Common myeloid progenitor, CD34-positive (primary cell): ENCODE data around the gene ISCU.

ENCODE experiments used
- CTCF ChIA-PET: fragments of 350-600 bp; sonication (Branson Sonifier 250); formaldehyde crosslinking; loops from one replicate; lab custom pipeline; 2021; ENCODE audit warnings: antibody characterized with exemption; lab: Charles Lee
- POLR2A ChIA-PET: fragments of 350-600 bp; sonication (Branson Sonifier 250); formaldehyde crosslinking; loops from one replicate; lab custom pipeline; 2021; ENCODE audit warnings: antibody characterized with exemption; lab: Charles Lee
- DNase-seq, 3 donors: peaks; one replicate each; pipeline versions ENCODE4 v3.0.0 to v3.0.0-alpha.2; 2013
- H3K27ac ChIP-seq, 2 experiments: 1 replicate in 1 of 2; 2 replicates in 1 of 2; pipeline ENCODE4 v1.7.0; 2013; ENCODE audit warnings: inconsistent platforms in 2 of 2, low read length in 2 of 2, mild to moderate bottlenecking in 2 of 2, low read depth in 1 of 2, moderate library complexity in 1 of 2; ENCODE audit not compliant: severe bottlenecking in 2 of 2, insufficient read depth in 1 of 2, poor library complexity in 1 of 2
- H3K27me3 ChIP-seq, 5 experiments: replicated peaks in 2 of 5; 1 replicate in 3 of 5; 2 replicates in 2 of 5; pipeline versions ENCODE4 v1.6.1 to v1.7.0; 2013; ENCODE audit warnings: low read length in 4 of 5, mild to moderate bottlenecking in 2 of 5, moderate library complexity in 2 of 5, inconsistent platforms in 1 of 5; ENCODE audit not compliant: insufficient read depth in 5 of 5, control insufficient read depth in 4 of 5
- H3K36me3 ChIP-seq, 4 experiments: 1 replicate in 2 of 4; 2 replicates in 2 of 4; pipeline versions ENCODE4 v1.6.1 to v1.7.0; 2013; ENCODE audit warnings: low read length in 3 of 4, control low read depth in 1 of 4, mild to moderate bottlenecking in 1 of 4; ENCODE audit not compliant: control insufficient read depth in 4 of 4, insufficient read depth in 4 of 4
- H3K4me1 ChIP-seq, 4 experiments: 1 replicate in 3 of 4; 2 replicates in 1 of 4; pipeline versions ENCODE4 v1.6.1 to v1.7.1; 2013; ENCODE audit warnings: low read length in 3 of 4, mild to moderate bottlenecking in 3 of 4, control low read depth in 1 of 4, inconsistent platforms in 1 of 4, moderate library complexity in 1 of 4; ENCODE audit not compliant: control insufficient read depth in 4 of 4, insufficient read depth in 4 of 4; ENCODE audit errors: control extremely low read depth in 1 of 4
- H3K4me3 ChIP-seq, 7 experiments: 1 replicate in 4 of 7; 2 replicates in 3 of 7; pipeline versions ENCODE4 v1.5.1 to v1.7.0; 2013; ENCODE audit warnings: mild to moderate bottlenecking in 7 of 7, low read length in 6 of 7, moderate library complexity in 6 of 7, inconsistent platforms in 2 of 7, low read depth in 2 of 7, control low read depth in 1 of 7; ENCODE audit not compliant: insufficient read depth in 4 of 7, control insufficient read depth in 1 of 7; ENCODE audit errors: extremely low read depth in 1 of 7
- H3K9me3 ChIP-seq, 5 experiments: 1 replicate in 4 of 5; 2 replicates in 1 of 5; pipeline versions ENCODE4 v1.6.1 to v1.7.1; 2013; ENCODE audit warnings: low read length in 4 of 5, mild to moderate bottlenecking in 2 of 5, inconsistent platforms in 1 of 5, low read depth in 1 of 5, moderate library complexity in 1 of 5; ENCODE audit not compliant: control insufficient read depth in 4 of 5, insufficient read depth in 2 of 5; ENCODE audit errors: control extremely low read depth in 1 of 5
- WGBS: methylation state at CpG from one replicate; pipeline ENCODE4 v1.1.5; 2013; ENCODE audit not compliant: insufficient coverage; 5-methylcytosine and 5-hydroxymethylcytosine counted together

The ISCU gene

DNA sequence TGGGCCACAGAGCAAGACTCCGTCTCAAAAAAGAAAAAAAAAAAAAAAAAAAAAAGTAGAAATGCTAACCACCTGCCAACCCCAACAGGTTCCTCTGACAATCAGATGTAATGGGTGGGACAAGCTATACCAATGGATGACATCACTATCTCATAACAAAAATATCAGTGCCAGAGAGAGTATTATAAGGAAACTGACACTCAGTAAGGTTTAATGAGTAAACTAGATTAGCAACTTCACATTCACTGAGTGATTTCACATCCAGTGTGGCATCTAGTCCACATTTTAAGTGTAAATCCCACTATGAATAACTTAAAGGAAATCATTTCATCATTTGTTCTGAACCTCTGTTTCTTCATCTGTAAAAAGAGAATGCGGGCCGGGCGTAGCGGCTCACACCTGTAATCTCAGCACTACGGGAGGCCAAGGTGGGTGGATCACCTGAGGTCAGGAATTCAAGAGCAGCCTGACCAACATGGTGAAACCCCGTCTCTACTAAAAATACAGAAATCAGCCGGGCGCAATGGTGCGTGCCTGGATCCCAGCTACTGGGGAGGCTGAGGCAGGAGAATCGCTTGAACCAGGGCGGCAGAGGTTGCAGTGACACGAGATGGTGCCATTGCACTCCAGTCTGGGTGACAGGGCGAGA is 3.3 kb upstream of the ISCU start:
- DNase-seq: no peak
- H3K36me3 ChIP-seq: peaks cover 2 to 27% (median 17%) of the 10 kb centered on the region in 4 experiments
- ChIA-PET POLR2A (no interaction called here), CTCF (interaction anchor here (0.9 to 20.3 kb wide), 5 partner anchors 10 to 63 kb away, joined by 3 to 591 read pairs (median 7); partner anchors contain the start of gene SELPLG)
- H3K27me3 ChIP-seq: no peaks in the 10 kb centered on the region
- no peaks in the 10 kb centered on the region for H3K9me3 ChIP-seq
- H3K4me3 ChIP-seq: peak overlapping the region in 3 of 7 experiments; percentile 90 to 100 (median 100)
- no peak overlapping the region for H3K27ac ChIP-seq
- H3K4me1 ChIP-seq: peaks cover 20 to 45% (median 34%) of the 10 kb centered on the region in 4 experiments
- WGBS: 96% methylated on average over 9 of the region's 14 CpGs

- H3K4me1 ChIP-seq: peaks cover 25 to 51% (median 40%) of the 10 kb centered on the region in 4 experiments
- POLR2A ChIA-PET: no interaction called here
These were observed 2.6 kb upstream of the ISCU start for GRCh38 chr12:108559748-108560147.

GRCh38 chr12:108560321-108560721 is 2.1 kb upstream of the ISCU start:
- Histone ChIP-seq H3K4me1 (peaks cover 29 to 57% (median 46%) of the 10 kb centered on the region in 4 experiments), H3K4me3 (peak overlapping the region; percentile 90 to 100 (median 99)), H3K27ac (peak overlapping the region; percentile 96 to 99), H3K9me3 (no peaks in the 10 kb centered on the region), H3K27me3 (no peaks in the 10 kb centered on the region), H3K36me3 (peaks cover 4 to 33% (median 17%) of the 10 kb centered on the region in 4 experiments)
- 1% methylated on average over 7 of the region's 12 CpGs for WGBS
- peak in 2 of 3 donors; percentile 39 to 50 for DNase-seq
- POLR2A ChIA-PET: no interaction called here
- CTCF ChIA-PET: interaction anchor here (1.0 to 20.3 kb wide), 7 partner anchors 10 to 391 kb away, joined by 3 to 591 read pairs (median 3); partner anchors contain the start of gene SELPLG

More at GRCh38 chr12:108559748-108560147, 2.6 kb upstream of the ISCU start:
- 38% methylated on average over 2 of the region's 3 CpGs for WGBS
- H3K27me3 ChIP-seq: no peaks in the 10 kb centered on the region
- peak overlapping the region; percentile 96 to 99 for H3K27ac ChIP-seq
- no peak for DNase-seq
- peaks cover 4 to 33% (median 17%) of the 10 kb centered on the region in 4 experiments for H3K36me3 ChIP-seq
- CTCF ChIA-PET: interaction anchor here (1.2 to 20.3 kb wide), 4 partner anchors 11 to 391 kb away, joined by 3 to 591 read pairs (median 6); partner anchors contain the start of gene SELPLG
- H3K4me3 ChIP-seq: peak overlapping the region in 6 of 7 experiments; percentile 90 to 100 (median 100)
- no peaks in the 10 kb centered on the region for H3K9me3 ChIP-seq

GRCh38 chr12:108560752-108561719 is 1.4 kb upstream of the ISCU start, which contains the start of gene SART3:
TSS of gene SART3 (minus strand) at chr12:108561173. CDS start at chr12:108561154, 19 bp downstream.
- H3K36me3 ChIP-seq: peaks cover 4 to 31% (median 17%) of the 10 kb centered on the region in 4 experiments
- POLR2A ChIA-PET: no interaction called here

GRCh38 chr12:108561852-108562347 is 496 bp upstream of the ISCU start:
- no peak for DNase-seq
- Histone ChIP-seq H3K27ac (peak overlapping the region in 1 of 2 experiments; percentile 99), H3K36me3 (peaks cover 4 to 31% (median 19%) of the 10 kb centered on the region in 4 experiments), H3K27me3 (no peaks in the 10 kb centered on the region), H3K9me3 (no peaks in the 10 kb centered on the region), H3K4me1 (peaks cover 41 to 72% (median 61%) of the 10 kb centered on the region in 4 experiments), H3K4me3 (peak overlapping the region; percentile 90 to 100 (median 99))
- 3% methylated on average over 18 of the region's 20 CpGs for WGBS
- CTCF ChIA-PET: interaction anchor here (0.9 to 20.3 kb wide), 4 partner anchors 16 to 242 kb away, joined by 3 to 591 read pairs (median 9); partner anchors contain the start of gene SELPLG
- POLR2A ChIA-PET: interaction anchor here (0.6 to 1.6 kb wide), 2 partner anchors 56 to 277 kb away, joined by 3 to 10 read pairs; no protein-coding TSS in a partner anchor

More at GRCh38 chr12:108560752-108561719, 1.4 kb upstream of the ISCU start, which contains the start of gene SART3:
- CTCF ChIA-PET: interaction anchor here (1.0 to 20.3 kb wide), 7 partner anchors 9 to 390 kb away, joined by 3 to 591 read pairs (median 3); partner anchors contain the start of gene SELPLG
- H3K27ac ChIP-seq: peak within 1 kb of the TSS; percentile 96 to 99
- H3K9me3 ChIP-seq: no peaks in the 10 kb centered on the region
- no peaks in the 10 kb centered on the region for H3K27me3 ChIP-seq
- 0% methylated on average over 48 of the region's 57 CpGs for WGBS
- peak; percentile 92 to 93 (median 92) for DNase-seq
- peak within 1 kb of the TSS; percentile 90 to 100 (median 99) for H3K4me3 ChIP-seq
- H3K4me1 ChIP-seq: peaks cover 35 to 64% (median 53%) of the 10 kb centered on the region in 4 experiments

- ChIA-PET CTCF (interaction anchor here (0.9 to 20.3 kb wide), 9 partner anchors 10 to 388 kb away, joined by 3 to 591 read pairs (median 5); partner anchors contain the start of gene SELPLG), POLR2A (interaction anchor here (1.6 kb wide), 1 partner anchor 55 kb away, joined by 10 read pairs; no protein-coding TSS in a partner anchor)
- no peaks in the 10 kb centered on the region for H3K9me3 ChIP-seq
- DNase-seq: peak; percentile 90 to 95 (median 93)
- H3K4me3 ChIP-seq: peak overlapping the region; percentile 90 to 100 (median 99)
- 3% methylated on average over 7 of the region's 14 CpGs for WGBS
- H3K27ac ChIP-seq: peak overlapping the region; percentile 71 to 91
- H3K27me3 ChIP-seq: no peaks in the 10 kb centered on the region
- peaks cover 43 to 79% (median 69%) of the 10 kb centered on the region in 4 experiments for H3K4me1 ChIP-seq
- H3K36me3 ChIP-seq: peaks cover 4 to 32% (median 23%) of the 10 kb centered on the region in 4 experiments
These were observed 874 bp downstream of the ISCU start for GRCh38 chr12:108563136-108563803.
